Smooth muscle cell (in vitro differentiated cells): ENCODE data around the gene HLA-E. TPM values are rescaled to one million over a fixed set of nuclear protein-coding genes. Genes with fewer than 3 reads are reported as not detected.
"Not testable (repeated sequence)": the region's sequence is repeated elsewhere in the genome, so short reads cannot be mapped to it uniquely, and the experiment has no call there.

Experiments used
- DNase-seq: peaks from one replicate; lab custom pipeline; 2025; ENCODE audit not compliant: unreplicated experiment; lab: John Stamatoyannopoulos, UW
- H2AFZ ChIP-seq: fragments of 200-600 bp; sonication (generic); 2 replicates; pipeline ENCODE4 v1.6.0; 2016; ENCODE audit warnings: antibody characterized with exemption, low read depth, mild to moderate bottlenecking
- H3F3A ChIP-seq: fragments of 200-600 bp; sonication (generic); 2 replicates; pipeline ENCODE4 v1.6.0; 2017; ENCODE audit warnings: antibody characterized with exemption, low read depth
- H3K27ac ChIP-seq: fragments of 200-600 bp; sonication (generic); 2 replicates; pipeline ENCODE4 v1.5.1; 2016; ENCODE audit warnings: low read depth, mild to moderate bottlenecking
- H3K27me3 ChIP-seq: fragments of 200-600 bp; sonication (generic); 2 replicates; pipeline ENCODE4 v1.6.1; 2016; ENCODE audit warnings: low read depth, mild to moderate bottlenecking
- H3K36me3 ChIP-seq: fragments of 200-600 bp; sonication (generic); 2 replicates; pipeline ENCODE4 v1.5.1; 2016; ENCODE audit warnings: low read depth
- H3K4me1 ChIP-seq: fragments of 200-600 bp; sonication (generic); 2 replicates; pipeline ENCODE4 v1.5.1; 2016; ENCODE audit warnings: low read depth
- H3K4me2 ChIP-seq: fragments of 200-600 bp; sonication (generic); 2 replicates; pipeline ENCODE4 v1.6.0; 2016; ENCODE audit warnings: mild to moderate bottlenecking
- H3K4me3 ChIP-seq: fragments of 200-600 bp; sonication (generic); 2 replicates; pipeline ENCODE4 v1.5.1; 2016; ENCODE audit warnings: mild to moderate bottlenecking
- H3K79me2 ChIP-seq: fragments of 200-600 bp; sonication (generic); 2 replicates; pipeline ENCODE4 v1.6.0; 2016; ENCODE audit warnings: low read depth, mild to moderate bottlenecking
- H3K9ac ChIP-seq: fragments of 200-600 bp; sonication (generic); 2 replicates; pipeline ENCODE4 v1.6.0; 2016; ENCODE audit warnings: low read depth
- H3K9me3 ChIP-seq: fragments of 200-600 bp; sonication (generic); replicated peaks from 2 replicates; pipeline ENCODE4 v1.5.1; 2016; ENCODE audit warnings: low read depth
- H4K20me1 ChIP-seq: fragments of 200-600 bp; sonication (generic); 2 replicates; pipeline ENCODE4 v1.6.0; 2016; ENCODE audit warnings: low read depth
- CTCF ChIP-seq: fragments of 200-600 bp; sonication (generic); IDR thresholded peaks from 2 replicates; pipeline ENCODE4 v1.5.1; 2017; ENCODE audit warnings: borderline replicate concordance, mild to moderate bottlenecking, antibody characterized with exemption; ENCODE audit not compliant: insufficient read depth, poor library complexity, severe bottlenecking
- whole genome bisulfite sequencing: methylation state at CpG from one replicate; pipeline ENCODE4 v1.1.7; 2016; ENCODE audit warnings: low lambda C conversion rate; 5-methylcytosine and 5-hydroxymethylcytosine counted together
- polyA plus RNA-seq: library from polyadenylated mRNA; unstranded; fragments of >200 nt; fragmentation: Nextera tagmentation; extraction: Ambion mirVana; gene quantifications from 2 replicates; pipeline ENCODE4 v1.2.1, GENCODE V29; 2016
- total RNA-seq: library from RNA; depleted of rRNA; stranded (reverse); fragments of >200 nt; gene quantifications from 2 replicates; pipeline ENCODE4 v1.2.3, GENCODE V29; 2014

The HLA-E gene
- total and polyA plus RNA-seq, 2 experiments from 2014 or later, result 104 to 126 TPM

- H3K36me3 ChIP-seq, result no peaks in the 10 kb centered on the region
- peaks cover 9% of the 10 kb centered on the region for H3F3A ChIP-seq
- peak overlapping the region; percentile 95 for H3K27ac ChIP-seq
- H3K9me3 ChIP-seq, result no peaks in the 10 kb centered on the region
- H3K4me3 ChIP-seq, result peak overlapping the region; percentile 83
- H2AFZ ChIP-seq, result peak overlapping the region; percentile 68
- H3K9ac ChIP-seq, result peak overlapping the region; percentile 86
- WGBS, result 19% methylated on average over 35 of the region's 38 CpGs
- no peak for TF ChIP-seq CTCF
- H3K4me2 ChIP-seq, result peak overlapping the region; percentile 92
- H4K20me1 ChIP-seq, result peaks cover 31% of the 10 kb centered on the region
- H3K79me2 ChIP-seq, result peaks cover 10% of the 10 kb centered on the region
- peaks cover 3% of the 10 kb centered on the region for H3K4me1 ChIP-seq
- H3K27me3 ChIP-seq, result no peaks in the 10 kb centered on the region
- DNase-seq, result peak; percentile 56
These were observed 942 bp downstream of the HLA-E start for GRCh38 chr6:30490026-30490876.

GRCh38 chr6:30491291-30491953 is 2.1 kb downstream of the HLA-E start:
- DNase-seq, H2AFZ ChIP-seq, H3K9me3 ChIP-seq, H3K4me2 ChIP-seq, H3F3A ChIP-seq, H3K79me2 ChIP-seq, H3K36me3 ChIP-seq, H3K4me1 ChIP-seq, H3K4me3 ChIP-seq, H3K27ac ChIP-seq, H3K27me3 ChIP-seq, H3K9ac ChIP-seq: not testable (repeated sequence)
- 96% methylated on average over 14 of the region's 14 CpGs for WGBS
- H4K20me1 ChIP-seq, result peaks cover 31% of the 10 kb centered on the region

GRCh38 chr6:30491991-30492952 is 3.0 kb downstream of the HLA-E start:
- peaks cover 10% of the 10 kb centered on the region for H3K79me2 ChIP-seq
- no peak overlapping the region for H3K4me2 ChIP-seq
- no peak overlapping the region for H3K9ac ChIP-seq
- no peaks in the 10 kb centered on the region for H3K27me3 ChIP-seq
- 98% methylated on average over 16 of the region's 16 CpGs for WGBS
- H3K9me3 ChIP-seq, result no peaks in the 10 kb centered on the region
- H4K20me1 ChIP-seq, result peaks cover 31% of the 10 kb centered on the region
- peaks cover 3% of the 10 kb centered on the region for H3K4me1 ChIP-seq
- H3F3A ChIP-seq, result peaks cover 9% of the 10 kb centered on the region
- no peak for TF ChIP-seq CTCF
- H3K27ac ChIP-seq, result no peak overlapping the region
- no peaks in the 10 kb centered on the region for H3K36me3 ChIP-seq
- DNase-seq, result no peak
- H2AFZ ChIP-seq, result no peak overlapping the region
- no peak overlapping the region for H3K4me3 ChIP-seq
